NCI-H460 (cell line): ENCODE data around the gene PACC1. TPM values are rescaled to one million over a fixed set of nuclear protein-coding genes. Genes with fewer than 3 reads are reported as not detected.
"Not testable (repeated sequence)": the region's sequence is repeated elsewhere in the genome, so short reads cannot be mapped to it uniquely, and the experiment has no call there.

Experiments
- DNase-seq: peaks from one replicate; pipeline ENCODE4 v3.0.0-alpha.2; 2016; ENCODE audit warnings: low read depth; ENCODE audit errors: extremely low read depth
- total RNA-seq: library from RNA; depleted of rRNA; stranded (reverse); fragments of >200 nt; shearing (Covaris generic); gene quantifications from 2 replicates; pipeline ENCODE4 v1.2.3, GENCODE V29; 2014

The PACC1 gene
- total RNA-seq, 1 experiment from 2014 or later, result 36.5 TPM

DNA sequence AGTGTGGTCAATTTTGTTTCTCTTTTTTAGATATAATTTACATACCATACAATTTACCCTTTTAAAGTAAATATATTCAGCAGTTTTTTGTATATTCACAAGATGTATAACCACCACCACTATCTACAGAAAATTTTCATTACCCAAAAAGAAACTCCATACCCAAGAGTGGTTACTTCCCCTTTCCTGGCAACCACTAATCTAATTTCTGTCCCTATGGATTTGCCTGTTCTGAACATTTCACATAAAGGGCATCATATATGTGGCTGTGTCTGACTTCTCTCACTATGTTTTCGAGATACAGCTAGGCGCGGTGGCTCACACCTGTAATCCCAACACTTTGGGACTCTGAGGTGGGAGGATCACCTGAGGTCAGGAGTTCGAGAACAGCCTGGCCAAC lies 13.6 kb downstream of the PACC1 start:
- DNase-seq, result no peak

DNA sequence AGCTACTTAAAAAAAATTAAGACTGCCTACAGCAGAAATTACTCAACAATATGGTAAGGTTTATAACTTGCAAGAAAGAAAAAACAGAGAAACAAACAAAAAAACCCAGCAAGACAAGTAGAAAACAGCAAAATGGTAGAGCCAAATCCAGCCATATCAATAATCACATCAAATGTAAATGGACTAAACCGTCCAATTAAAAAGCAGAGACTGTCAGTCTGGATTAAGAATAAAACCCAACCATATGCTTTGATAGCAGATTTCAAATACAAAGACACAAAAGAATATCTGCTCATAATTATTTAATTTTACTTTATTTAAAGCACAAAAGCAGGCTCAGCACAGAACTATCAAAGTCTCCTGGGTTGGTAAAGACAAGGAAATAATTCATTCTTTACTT lies 17.5 kb downstream of the PACC1 start:
- DNase-seq, result no peak

DNA sequence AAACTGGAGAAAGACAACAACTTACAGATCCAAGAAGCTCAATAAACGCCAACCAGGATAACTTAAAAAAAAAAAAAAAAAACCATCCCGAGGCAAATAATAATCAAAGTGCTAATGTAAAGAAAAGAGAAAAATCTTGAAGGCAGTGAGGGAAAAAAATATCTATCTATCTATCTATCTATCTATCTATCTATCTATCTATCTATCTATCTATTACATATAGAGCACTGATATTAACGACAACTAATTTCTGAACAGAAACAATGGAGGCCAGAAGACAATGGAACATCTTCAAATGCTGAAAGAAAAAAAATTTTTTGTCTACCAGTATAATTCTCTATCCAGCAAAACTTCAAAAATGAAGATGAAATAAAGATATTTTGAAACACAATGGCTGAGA lies 18.0 kb downstream of the PACC1 start:
- no peak for DNase-seq

DNA sequence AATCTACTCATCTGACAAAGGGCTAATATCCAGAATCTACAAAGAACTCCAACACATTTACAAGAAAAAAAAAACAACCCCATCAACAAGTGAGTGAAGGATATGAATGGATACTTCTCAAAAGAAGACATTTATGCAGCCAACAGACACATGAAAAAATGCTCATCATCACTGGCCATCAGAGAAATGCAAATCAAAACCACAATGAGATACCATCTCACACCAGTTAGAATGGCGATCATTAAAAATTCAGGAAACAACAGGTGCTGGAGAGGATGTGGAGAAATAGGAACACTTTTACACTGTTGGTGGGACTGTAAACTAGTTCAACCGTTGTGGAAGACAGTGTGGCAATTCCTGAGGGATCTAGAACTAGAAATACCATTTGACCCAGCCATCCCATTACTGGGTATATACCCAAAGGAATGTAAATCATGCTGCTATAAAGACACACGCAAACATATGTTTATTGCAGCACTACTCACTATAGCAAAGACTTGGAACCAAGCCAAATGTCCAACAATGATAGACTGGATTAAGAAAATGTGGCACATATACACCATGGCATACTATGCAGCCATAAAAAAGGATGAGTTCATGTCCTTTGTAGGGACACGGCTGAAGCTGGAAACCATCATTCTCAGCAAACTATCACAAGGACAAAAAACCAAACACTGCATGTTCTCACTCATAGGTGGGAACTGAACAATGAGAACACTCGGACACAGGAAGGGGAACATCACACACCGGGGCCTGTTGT lies 18.8 kb downstream of the PACC1 start:
- DNase-seq, result not testable (repeated sequence)

DNA sequence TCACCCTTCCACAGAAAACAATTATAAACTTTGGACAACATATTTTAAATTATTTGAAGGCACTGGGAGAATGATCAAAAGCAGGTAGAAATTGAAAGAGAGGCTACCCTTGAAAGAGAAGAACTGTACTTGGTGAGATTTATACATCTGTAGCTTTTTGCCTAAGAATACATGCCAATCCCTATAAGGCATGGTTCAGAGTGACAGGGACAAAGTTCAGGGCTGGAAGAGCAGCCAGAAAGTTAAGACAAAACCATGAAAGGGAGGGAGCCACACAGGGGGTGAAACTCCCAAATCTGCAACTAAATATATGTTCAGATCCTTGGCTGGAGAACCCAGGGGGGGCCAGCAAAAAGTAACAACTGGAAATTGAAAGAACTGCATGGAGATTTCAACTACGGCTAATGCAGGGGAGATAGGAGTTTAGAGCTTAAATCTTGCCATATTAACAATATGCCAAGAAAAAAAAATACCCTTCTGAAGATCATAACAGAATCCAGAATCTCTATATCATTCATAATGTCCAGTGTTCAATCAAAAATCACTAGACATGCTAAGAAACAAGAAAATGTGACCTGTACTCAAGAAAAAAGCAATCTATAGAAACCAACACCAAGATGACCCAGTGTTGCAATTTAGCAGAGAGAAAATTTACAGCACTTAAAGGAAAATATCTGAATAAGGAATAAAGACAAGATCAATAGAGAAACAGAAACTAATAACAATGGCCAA lies 25.5 kb downstream of the PACC1 start:
- DNase-seq, result no peak

DNA sequence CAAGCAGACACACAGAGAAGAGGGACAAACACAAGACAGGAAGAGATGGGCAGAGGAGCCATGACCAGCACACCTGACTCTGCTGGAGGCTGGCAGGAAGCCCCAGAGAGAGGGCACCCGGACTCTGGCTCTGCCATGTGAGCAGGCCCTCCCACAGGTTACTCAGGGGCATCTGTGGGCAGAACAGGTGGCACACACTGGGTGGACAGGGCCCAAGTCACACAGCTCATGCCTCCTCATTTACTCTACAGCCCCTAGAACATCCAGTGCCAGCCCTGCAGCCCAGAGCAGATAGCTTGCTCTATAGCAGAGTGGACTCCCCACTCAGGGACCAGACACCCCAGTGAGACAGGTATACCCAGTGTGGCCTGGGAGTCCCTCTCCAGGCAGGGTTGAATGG lies 28.7 kb downstream of the PACC1 start:
- DNase-seq, result no peak

DNA sequence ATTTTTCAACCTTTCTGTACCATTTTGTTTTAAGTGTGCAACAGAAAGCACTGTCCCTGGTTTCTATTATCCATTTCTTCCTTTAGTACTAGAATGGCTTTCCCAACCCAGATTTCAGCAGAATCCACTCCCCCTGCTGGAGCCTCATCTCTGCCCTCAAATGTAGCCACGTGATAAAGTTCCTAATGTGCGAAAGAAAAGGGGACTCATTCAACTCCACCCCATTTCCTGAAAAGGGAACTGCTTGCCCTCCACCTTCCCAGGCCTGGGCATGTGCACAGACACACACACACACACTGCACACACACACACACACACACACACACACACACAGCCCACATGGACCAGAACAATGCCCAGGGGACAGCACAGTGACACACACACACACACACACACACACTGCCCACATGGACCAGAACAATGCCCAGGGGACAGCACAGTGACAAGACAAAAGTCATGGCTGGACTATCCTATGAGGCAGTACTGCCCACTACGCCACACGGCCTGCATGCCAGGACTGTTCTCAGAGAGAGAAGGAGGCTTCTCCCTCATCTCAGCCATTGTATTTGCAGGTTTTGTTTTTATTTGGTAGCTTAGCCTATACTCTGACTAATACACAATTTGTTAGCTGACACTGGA lies 33.2 kb downstream of the PACC1 start:
- DNase-seq, result no peak

DNA sequence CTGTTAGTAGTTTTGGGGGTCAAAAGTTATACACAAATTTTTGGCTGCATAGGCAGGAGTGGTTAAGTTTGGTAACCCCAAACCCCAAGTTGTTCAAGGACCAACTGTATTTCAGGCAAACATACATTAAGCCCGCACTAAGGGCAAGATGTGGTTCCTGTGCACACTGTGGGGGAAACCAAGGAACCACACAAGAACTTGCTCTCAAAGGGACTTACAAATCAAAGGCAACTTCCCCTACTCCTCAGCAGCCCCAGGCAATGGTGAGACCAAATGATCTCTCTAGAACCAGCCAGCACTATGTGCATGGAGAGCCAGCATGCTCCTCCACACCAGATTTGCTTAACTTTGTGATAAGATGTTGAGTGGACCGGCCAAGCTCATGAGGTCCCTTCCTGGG lies 35.3 kb downstream of the PACC1 start:
- DNase-seq, result no peak

DNA sequence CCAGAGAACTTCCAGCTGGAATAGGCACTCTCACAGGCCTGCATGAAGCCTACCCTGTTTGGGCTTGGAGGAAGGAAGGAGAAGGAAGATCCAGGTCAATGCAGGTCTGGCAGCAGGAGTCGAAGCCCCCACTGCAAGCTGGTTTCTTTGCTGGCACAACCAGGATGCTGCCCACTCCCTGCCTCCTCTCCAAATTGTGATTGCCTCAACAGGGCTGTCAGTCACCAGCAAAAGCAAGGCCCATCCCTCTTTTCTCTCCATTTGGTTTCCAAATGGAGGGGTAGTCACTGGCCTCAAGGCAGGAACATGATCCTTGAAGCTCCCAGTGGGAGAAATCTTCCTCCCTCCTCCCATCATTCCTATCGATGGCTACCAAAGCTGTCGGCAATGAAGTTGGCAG lies 37.0 kb downstream of the PACC1 start:
- DNase-seq, result no peak

DNA sequence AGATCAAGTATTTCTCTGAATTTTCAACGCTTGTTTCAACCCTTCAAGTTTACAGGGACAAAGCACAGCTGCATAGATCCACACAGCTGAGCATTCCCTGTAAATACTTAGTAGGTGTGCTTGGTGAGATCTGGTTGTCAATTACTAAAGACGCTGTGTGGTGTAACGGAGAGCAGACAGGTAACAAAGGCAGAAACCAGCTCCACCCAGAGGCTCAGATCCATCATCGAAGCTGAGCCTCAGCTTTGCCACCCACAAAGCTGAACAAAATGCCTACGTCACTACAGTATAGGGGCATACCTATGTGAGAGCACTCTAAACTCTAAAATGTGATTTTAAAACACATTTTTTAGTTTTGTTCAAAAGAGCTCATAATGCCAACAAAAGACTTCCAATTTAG lies 38.7 kb downstream of the PACC1 start:
- DNase-seq, result no peak

DNA sequence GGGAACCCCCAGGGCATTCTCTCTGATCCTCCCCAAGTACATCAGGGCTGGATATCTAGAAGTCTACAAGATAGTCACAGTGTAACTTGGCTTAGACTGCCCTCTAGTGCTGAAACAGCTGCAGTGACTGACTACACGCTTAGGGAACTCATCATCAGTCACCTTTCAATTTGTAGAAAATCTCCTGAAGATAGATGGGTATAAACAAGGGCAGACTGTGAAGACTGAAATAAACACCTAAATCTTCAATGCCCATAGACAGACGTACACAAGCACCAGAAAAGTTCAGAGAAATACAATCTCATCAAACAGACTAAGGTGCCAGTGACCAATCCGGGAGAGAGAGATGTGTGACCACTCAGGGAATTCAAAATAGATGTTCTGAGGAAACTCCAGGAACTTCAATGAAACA lies 46.6 kb downstream of the PACC1 start:
- DNase-seq, result peak; percentile 81

DNA sequence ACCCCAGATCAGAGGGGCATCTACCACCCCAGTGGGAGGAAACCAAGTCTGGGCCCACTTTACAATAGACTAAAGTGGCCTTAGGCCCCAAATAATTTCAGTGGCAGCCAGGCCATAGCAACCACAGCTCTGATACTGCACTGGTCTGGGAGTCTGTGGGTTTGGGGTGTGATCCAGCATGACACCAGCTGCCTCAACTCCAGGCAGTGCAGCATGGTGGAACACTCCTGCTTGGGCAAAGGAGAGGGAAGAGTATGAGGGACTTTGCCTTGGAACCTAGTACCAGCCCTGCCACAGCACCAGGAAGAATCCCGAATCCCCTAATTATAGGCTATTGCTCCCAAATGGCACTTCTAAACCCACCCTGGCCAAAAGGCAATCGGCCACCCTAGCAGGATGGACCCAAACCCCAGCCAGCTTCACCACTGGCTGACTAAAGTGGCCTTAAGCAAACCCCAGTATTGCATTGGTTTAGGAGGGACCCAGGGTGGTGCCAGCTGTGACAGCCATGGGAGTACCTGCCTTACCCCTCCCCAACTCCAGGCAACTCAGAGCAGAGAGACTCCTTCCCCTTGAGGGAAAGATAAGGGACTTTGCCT lies 47.1 kb downstream of the PACC1 start:
- no peak for DNase-seq

DNA sequence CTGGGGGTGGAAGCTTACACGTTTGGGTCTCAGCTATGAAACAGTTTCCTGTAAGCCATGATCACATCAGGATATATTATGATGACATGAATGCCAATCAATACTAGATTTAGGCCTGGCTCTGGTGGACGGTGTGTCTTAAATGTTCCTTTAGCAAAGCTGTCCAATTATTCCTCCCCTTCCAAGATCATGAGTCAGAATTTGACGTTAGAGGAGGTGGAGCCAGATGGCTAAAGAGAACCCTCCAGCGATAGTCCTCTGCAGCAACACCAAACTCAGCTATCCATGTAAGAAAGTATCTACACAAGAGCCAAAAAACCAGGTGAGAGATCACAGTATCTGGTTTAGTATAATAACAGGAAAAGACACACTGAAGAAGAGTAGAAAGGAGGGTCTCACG lies 47.8 kb downstream of the PACC1 start:
- no peak for DNase-seq

DNA sequence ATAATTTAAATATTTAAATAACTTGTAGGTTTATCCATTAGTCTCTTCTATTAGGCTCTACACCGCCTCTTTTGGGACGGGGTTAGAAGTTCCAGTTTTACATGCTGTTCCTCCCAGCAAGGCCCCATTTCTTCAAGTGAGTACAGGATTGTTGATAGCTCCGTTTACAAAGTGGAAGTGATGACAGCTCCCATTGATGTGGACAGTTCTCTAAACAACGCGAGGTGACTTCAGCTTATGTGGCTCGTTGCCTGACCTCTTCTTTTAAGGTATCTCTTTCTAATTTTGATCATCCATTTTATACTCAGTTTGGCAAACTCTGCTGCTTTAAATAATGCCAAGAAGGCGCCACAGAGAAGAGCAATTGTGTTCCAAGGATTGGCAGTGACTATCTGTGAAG lies 49.7 kb downstream of the PACC1 start:
- DNase-seq, result no peak

DNA sequence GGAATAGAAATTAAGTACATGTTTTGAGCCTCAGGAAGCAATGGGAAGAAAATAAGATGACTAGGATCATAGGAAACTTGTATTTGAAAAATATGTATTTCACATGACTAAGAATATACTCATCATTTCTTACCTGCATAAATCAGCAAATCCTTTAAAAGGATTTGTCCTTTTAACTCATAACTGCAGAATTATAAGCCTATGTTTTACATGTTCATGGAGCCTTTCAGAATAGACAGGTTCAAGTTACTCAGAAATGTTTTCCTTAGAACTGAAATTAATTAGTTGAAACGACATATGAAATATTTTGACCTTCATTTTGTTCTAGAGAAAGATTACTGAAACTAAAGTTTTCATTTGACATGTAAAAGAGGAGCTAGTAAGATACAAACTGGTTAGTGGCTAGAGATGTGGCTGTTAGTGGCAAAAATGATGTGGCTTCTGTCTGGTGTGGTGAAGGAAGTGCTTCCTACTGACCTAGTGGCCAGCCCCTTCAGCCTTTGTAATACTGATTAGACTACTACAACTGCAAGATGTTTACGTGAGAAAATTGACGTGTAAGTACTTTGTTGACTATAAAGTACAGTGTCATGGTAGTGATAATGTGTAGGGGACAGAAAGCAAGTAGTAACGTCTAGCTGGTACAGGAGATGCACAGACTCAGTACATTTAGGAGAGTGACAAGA lies 54.7 kb downstream of the PACC1 start:
- no peak for DNase-seq

DNA sequence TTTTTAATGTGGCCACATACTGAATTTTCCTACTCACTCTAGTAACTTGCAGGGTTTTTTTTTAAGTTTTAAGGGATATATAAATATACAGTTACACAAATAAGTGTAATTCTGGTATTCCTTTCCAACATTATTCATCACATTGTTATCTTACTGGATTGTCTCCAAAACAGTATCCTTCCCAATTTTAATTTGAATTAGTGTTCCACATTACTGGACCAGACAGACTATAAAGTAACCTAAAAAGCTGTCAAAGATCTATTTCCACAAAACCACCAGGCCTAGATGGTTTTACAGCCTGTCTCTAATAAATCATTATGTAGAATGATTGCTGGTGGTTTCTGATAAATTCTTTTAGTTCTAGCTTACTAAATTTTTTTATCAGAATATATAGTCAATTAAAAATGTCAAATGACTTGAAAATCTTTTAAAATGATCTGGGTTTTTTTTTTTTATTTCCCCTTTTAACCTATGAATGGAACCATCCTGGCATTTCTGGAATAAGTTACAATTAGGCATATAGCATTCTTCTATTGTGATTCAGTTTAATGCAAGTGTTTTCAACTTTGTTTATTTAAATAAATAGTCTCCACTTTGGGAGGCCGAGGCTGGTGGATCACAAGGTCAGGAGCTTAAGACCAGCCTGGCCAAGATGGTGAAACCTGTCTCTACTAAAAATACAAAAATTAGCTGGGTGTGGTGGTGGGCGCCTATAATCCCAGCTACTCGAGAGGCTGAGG lies 59.3 kb downstream of the PACC1 start:
- no peak for DNase-seq

DNA sequence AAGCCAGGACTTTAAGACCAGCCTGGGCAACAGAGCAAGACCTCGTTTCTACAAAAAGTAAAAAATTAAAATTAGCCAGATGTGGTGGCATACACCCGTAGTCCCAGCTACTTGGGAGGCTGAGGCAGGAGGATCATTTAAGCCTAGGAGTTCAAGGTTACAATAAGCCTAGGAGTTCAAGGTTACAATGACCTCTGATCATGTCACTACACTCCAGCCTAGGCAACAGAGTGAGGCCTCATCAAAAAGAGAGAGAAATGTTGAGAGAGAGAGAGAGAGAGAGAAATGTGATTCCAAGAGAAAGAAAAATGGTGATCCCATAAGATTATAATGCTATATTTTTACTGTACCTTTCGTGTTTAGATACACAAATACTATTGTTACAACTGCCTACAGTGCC lies 60.2 kb downstream of the PACC1 start:
- DNase-seq, result no peak

DNA sequence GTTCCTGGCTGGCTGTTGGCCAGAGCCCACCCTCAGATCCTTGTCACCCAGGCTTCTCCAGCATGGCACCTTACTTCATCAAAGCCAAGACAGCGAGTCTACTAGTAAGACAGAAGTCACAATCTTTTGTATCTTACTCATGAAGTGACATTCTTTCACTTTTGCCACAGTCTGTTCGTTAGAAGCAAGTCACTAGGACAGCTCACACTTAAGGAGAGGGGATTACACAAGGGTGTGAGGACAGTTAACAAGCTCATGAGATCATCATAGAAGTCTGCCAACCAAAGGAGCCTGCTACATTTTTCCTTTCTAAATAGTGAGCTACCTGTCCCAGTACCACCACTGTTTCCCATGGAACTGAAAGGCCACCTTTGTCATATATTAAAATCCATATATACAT lies 61.5 kb downstream of the PACC1 start:
- DNase-seq, result no peak

DNA sequence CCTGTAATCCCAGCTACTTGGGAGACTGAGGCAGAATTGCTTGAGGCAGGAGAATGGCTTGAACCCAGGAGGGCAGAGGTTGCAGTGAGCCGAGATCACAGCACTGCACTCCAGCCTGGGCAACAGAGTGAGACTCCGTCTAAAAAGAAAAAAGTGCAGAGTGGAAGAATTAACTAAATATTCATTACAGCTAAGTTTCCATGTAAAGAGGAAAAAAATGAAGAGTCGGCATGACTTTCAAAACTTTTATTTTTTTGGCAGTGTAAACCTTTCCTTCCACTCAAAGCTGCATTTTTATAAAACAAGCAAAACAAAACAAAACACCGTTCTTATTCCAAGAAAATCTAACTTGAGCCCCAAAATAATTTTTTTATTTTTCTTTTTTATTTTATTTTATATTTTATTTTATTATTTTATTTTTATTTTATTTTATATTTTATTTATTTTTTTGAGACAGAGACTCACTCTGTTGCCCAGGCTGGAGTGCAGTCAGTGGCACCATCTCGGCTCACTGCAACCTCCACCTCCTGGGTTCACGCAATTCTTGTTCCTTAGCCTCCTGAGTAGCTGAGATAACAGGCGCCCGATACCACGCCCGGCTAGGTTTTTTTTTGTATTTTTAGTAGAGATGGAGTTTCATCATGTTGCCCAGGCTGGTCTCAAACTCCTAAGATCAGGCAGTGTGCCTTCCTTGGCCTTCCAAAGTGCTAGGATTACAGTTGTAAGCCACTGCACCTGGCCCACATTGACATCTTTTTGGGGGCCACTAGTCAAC lies 62.9 kb downstream of the PACC1 start:
- no peak for DNase-seq
